Measurements from ENCODE around the gene MEN1. TPM values are rescaled to one million over a fixed set of nuclear protein-coding genes. Genes with fewer than 3 reads are reported as not detected.

Gene MEN1
- 10 to 100 TPM; 30.0 to 33.6 (median 30.7) TPM for polyA plus RNA-seq (ENCODE audit: insufficient read length in 3 of 3)

- peak; percentile 81 to 89 (median 88) for DNase-seq (ENCODE audit: low read depth in 3 of 3, low spot score in 2 of 3)
Measured at GRCh38 chr11:64810271-64810890, at the start of gene MEN1. TSS of gene MEN1 (minus strand) at chr11:64810551. CDS start at chr11:64810109, 442 bp downstream.

- DNase-seq (ENCODE audit: low read depth in 3 of 3, low spot score in 2 of 3): no peak
Measured at GRCh38 chr11:64859542-64860414, 49.4 kb upstream of the MEN1 start.

GRCh38 chr11:64858467-64859263 lies 48.3 kb upstream of the MEN1 start:
- DNase-seq (ENCODE audit: low read depth in 3 of 3, low spot score in 2 of 3): no peak

- DNase-seq (ENCODE audit: low read depth in 3 of 3, low spot score in 2 of 3): no peak
Measured at GRCh38 chr11:64857485-64857884, 47.1 kb upstream of the MEN1 start.

- no peak for DNase-seq (ENCODE audit: low read depth in 3 of 3, low spot score in 2 of 3)
Measured at GRCh38 chr11:64856382-64857227, 46.3 kb upstream of the MEN1 start.

GRCh38 chr11:64855596-64856304 lies 45.4 kb upstream of the MEN1 start:
- DNase-seq (ENCODE audit: low read depth in 3 of 3, low spot score in 2 of 3): no peak

GRCh38 chr11:64854534-64855502 lies 44.5 kb upstream of the MEN1 start:
- no peak for DNase-seq (ENCODE audit: low read depth in 3 of 3, low spot score in 2 of 3)

GRCh38 chr11:64854157-64854533 lies 43.8 kb upstream of the MEN1 start:
- no peak for DNase-seq (ENCODE audit: low read depth in 3 of 3, low spot score in 2 of 3)

- DNase-seq (ENCODE audit: low read depth in 3 of 3, low spot score in 2 of 3): no peak
Measured at GRCh38 chr11:64853709-64854108, 43.4 kb upstream of the MEN1 start.

- no peak for DNase-seq (ENCODE audit: low read depth in 3 of 3, low spot score in 2 of 3)
Measured at GRCh38 chr11:64852804-64853509, 42.6 kb upstream of the MEN1 start.

- DNase-seq (ENCODE audit: low read depth in 3 of 3, low spot score in 2 of 3): no peak
Measured at GRCh38 chr11:64851831-64852351, 41.5 kb upstream of the MEN1 start.

- DNase-seq (ENCODE audit: low read depth in 3 of 3, low spot score in 2 of 3): no peak
Measured at GRCh38 chr11:64850979-64851567, 40.7 kb upstream of the MEN1 start.

GRCh38 chr11:64849598-64850356 lies 39.4 kb upstream of the MEN1 start:
- DNase-seq (ENCODE audit: low read depth in 3 of 3, low spot score in 2 of 3): no peak

GRCh38 chr11:64848826-64849597 lies 38.7 kb upstream of the MEN1 start:
- DNase-seq (ENCODE audit: low read depth in 3 of 3, low spot score in 2 of 3): no peak

GRCh38 chr11:64848214-64848825 lies 38.0 kb upstream of the MEN1 start:
- DNase-seq (ENCODE audit: low read depth in 3 of 3, low spot score in 2 of 3): no peak

Data from right renal cortex interstitium (tissue), 3 donors.